Caki2 (cell line): ENCODE results near the gene GRIK4. TPM values are rescaled to one million over a fixed set of nuclear protein-coding genes. Genes with fewer than 3 reads are reported as not detected.
"Not testable (repeated sequence)": the region's sequence is repeated elsewhere in the genome, so short reads cannot be mapped to it uniquely, and the experiment has no call there.

Source experiments
- DNase-seq: peaks from one replicate; pipeline ENCODE4 v3.0.0-alpha.2; 2015; ENCODE audit warnings: low read depth
- in situ Hi-C: cut with HindIII; loops from 2 replicates; pipeline ENCODE4 v1.10.0; 2016; ENCODE audit warnings: low sequenced_read_pairs, low pct_unique_long_range_greater_than_20kb, mixed read lengths
- total RNA-seq: library from RNA; depleted of rRNA; stranded (reverse); fragments of >200 nt; shearing (Covaris generic); gene quantifications from 2 replicates; pipeline ENCODE4 v1.2.3, GENCODE V29; 2014; ENCODE audit warnings: low replicate concordance

GRIK4 gene
- total RNA-seq, 1 experiment from 2014 or later, result not detected

DNA sequence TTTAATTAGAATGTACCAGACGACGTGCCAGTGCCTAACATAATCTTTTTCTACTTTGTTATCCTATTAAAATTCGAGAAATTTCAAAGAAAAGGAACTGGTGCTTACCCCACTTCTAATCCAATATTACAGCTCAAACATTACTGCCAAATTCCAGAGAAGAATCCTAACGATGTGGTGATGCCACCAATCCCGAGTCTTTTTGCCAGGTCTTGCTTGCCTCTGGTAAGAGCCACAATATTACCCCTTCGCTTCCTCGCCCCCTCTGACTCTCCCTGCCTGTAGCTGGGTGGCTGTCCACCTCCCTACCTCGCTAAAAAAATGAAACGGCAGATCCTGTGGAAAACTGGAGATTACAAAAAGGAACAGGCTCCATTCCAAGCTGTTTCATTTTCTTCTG, 462.9 kb downstream of the GRIK4 start:
- in situ Hi-C loops, result no loop called here
- no peak for DNase-seq

DNA sequence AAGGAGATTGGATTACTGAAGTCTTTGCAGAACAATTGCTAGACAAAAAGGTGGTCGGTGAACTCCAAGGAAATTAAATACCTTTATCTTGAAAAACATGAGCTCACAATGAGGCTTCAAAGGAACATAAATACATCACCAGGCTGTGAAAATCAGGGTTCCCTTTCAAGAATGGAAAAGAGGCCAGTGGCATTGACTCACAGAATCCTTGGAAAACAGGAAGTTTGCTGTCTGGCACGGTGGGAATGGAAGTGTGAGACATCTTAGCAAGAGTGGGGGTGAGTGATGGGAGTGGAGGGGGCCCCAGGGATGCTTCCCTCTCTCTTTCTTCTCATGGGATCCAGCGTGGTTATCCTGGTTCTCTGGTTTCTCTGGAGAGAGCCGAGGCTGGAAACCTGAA, 463.4 kb downstream of the GRIK4 start:
- in situ Hi-C loops, result no loop called here
- no peak for DNase-seq

DNA sequence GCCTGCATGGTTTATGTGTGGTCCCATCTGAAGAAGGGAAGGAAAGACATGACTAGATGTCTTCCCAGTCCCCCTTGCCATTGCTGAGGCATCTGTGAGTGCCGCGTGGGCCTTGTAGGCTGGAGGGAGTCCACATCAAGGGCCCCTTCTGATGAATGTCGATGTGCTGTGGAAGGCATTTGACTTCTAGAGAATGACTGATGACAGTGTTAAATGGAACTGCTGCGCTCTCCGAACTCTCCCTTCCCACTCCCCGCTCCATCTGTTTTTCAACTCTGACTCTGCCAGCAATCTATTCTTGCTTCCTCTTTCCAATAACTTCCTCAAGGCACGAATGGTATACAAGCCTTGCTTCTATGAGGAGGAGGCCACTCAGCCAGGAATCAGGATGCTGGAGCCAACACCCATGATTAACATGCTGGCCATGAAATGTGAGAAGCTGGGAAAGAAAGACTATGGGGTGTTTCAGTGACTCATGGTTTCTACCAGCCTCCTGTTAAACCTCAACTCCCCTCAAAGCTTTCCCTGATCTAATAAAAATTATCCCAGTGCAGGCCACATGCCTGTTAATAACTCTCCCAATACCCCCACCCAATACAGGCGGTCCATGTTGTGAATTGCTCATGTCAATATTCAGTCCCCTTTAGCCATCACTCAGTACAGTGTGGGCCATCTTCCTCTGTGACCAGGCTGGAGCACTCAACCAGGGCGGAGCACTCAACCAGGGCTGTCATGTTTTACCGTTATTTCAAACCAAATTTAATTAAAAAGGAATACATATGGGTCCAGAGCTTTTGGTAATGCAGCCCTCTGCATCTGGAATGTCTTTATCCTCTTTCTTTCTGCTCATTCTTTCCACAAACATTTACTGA, 466.0 kb downstream of the GRIK4 start:
- no peak for DNase-seq
- in situ Hi-C loops, result no loop called here

DNA sequence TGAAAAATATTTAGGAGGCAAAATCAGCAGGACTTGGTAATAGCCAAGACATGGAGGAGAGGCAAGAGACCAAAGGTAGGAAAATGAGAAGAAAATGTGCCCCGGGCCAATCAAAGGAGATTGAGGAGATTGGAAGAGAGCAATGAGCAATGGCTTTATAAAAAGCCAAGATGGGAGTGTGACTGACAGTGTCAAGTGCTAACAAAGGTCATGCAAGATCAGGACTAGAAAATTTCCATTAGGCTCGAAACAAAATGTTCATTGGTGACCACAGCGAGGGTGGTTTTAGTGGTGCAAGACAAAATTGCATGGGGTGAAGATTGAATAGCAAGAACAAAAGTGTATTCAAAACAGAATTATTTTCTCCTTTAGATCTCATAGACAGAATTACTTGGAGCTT, 467.2 kb downstream of the GRIK4 start:
- in situ Hi-C loops, result no loop called here
- no peak for DNase-seq

DNA sequence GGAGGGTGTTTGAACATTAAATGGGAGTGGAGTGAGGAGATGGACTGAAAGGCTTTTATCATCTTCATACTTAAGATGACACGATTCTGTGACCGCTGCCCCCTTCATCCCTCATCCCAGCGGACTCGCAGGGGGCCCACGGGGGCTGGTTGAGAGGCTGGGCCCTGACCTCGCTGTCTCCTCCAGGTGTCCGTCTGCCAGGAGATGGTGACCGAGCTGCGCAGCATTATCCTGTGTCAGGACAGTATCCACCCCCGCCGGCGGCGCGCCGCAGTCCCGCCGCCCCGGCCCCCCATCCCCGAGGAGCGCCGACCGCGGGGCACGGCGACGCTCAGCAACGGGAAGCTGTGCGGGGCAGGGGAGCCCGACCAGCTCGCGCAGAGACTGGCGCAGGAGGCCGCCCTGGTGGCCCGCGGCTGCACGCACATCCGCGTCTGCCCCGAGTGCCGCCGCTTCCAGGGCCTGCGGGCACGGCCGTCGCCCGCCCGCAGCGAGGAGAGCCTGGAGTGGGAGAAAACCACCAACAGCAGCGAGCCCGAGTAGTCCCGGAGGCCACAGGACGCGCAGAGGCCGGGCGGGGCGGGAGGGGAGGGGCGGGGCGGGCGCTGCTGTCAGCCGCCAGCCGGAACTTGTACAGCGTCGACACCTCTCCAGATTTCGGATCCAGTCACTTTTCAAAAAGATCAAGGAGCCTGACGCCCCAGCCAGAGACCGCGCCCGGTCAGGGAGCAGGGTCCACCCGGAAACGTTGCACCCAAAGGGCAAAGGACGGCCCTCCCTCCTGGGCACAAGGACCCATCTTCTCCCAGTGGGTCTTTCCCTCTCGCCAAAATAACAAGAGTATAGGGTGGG, 474.4 kb downstream of the GRIK4 start:
- in situ Hi-C loops, result no loop called here
- DNase-seq, result peak; percentile 45

DNA sequence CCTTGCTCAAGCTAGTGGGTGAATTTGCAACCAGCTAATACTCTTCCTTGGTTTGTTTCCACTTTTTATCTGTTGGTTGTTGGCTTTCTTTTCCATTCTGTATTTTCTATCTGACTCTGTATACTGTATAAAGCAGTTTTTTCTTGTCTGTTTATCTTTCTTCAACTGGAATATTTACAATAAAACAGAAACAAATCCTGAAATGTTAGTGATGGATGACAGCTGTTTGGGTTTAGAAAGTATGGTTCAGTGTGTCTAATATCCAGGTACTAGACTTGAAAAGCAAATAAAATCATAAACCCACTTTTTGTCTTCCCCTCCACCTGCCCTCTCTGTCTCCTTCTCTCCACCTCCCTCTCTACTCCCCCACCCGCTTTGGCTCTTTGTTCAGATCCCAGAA, 477.1 kb downstream of the GRIK4 start:
- in situ Hi-C loops, result no loop called here
- no peak for DNase-seq

DNA sequence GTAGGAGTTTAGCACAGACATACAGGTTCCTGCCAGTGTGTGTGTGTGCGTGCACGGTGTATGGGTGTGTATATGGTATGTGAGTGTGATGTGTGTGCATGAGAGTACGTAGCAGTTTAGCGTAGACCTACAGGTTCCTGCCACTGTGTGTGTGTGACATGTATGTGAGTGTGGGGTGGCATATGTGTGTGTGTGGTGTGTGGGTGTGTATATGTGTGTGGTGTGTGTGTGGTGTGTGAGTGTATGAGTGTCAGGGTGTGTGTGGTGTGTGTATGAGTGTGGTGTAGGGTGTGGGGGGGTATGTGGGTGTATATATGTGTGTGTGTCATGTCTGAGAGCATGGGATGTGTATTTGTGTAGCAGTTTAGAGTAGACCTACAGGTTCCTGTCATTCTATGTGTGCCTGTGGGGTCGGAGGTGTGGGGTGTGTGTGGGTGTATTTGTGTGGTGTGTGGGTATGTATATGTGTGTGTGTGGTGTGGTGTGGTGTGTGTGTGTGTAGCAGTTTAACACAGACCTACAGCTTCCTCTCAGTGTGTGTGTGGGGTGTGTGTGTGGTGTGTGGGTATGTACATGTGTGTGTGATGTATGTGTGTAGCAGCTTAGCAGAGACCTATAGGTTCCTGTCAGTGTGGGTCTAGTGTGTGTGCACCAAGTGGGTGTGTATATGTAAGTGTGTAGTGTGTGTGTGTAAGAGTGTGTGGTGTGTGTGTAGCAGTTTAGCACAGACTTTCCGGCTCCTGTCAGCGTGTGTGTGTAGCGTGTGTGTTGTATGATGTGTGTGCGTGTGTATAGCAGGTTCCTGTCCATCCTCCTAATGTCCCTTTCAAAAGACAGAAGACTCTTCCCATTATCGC, 480.5 kb downstream of the GRIK4 start:
- in situ Hi-C loops, result no loop called here
- DNase-seq, result no peak

DNA sequence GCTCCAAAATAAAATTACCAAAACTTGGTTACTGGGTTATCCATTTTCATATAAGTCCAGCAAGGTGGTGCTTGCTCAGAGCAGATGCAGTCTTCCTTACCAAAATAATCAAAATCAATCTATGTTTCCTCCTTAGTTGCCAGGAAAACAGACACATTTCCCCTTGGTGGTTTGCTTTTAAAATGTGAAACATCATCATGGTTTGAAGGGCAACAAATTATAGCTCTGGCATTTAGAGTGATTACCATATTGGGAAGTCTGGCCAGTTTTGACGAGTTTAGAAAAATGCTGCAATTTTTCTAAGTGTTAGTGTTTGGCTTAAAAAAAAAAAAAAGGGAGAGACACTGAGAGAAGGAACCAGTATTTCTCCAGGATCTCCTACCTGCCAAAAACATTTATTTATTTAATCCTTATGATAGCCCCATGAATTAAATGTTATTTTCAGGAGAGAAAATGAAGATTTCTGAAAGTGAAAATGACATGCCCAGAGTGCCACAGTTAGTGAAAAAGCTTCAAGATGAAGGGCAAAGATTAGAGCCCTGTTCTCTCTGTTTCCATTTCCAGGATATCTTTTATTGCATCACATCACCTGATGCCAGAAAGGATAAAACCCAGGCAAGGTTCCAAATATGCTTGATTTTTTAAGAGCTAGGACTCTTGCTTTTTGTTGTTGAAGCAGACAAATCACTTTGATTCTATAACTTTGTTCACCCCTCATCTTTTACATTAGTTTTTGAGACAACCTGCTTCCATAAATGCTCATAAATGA, 482.7 kb downstream of the GRIK4 start:
- in situ Hi-C loops, result no loop called here
- no peak for DNase-seq

DNA sequence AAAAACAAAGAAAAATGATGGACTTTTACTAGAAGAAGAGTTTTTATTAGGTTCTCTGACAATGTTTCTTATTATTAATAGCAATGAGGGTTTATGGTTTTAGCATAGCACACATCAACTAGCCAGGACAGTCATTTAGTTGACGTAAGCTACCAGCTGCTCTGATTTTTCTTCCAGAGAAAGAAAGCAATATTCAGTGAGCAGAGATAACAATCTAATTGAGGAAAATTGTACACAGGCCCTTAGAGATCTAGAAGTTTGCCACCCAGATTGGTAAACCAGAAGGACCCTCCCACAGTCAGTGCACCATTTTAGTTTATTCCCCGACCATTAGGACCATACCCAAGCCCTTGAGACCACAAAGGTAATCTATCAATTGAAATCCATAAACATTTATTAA, 483.6 kb downstream of the GRIK4 start:
- in situ Hi-C loops, result no loop called here
- no peak for DNase-seq

DNA sequence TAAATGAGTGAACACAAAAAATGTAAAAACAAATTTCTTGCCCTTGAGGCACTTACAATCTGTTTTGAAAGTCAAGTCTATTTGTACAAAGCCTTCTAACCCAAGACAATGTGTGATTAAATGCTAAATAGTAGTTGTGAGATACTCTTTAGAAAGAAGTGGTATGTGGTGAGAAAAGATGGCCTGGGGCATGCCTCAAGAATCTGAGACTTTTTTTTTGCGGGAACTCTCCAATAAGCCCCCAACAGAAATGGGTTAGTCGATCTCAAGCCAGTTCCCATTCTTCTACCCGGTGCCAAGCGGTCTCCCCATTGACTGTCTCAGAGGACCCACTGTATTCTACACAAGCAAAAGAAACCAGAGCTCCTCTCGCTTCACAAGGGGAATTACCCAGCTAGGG, 485.4 kb downstream of the GRIK4 start:
- in situ Hi-C loops, result no loop called here

DNA sequence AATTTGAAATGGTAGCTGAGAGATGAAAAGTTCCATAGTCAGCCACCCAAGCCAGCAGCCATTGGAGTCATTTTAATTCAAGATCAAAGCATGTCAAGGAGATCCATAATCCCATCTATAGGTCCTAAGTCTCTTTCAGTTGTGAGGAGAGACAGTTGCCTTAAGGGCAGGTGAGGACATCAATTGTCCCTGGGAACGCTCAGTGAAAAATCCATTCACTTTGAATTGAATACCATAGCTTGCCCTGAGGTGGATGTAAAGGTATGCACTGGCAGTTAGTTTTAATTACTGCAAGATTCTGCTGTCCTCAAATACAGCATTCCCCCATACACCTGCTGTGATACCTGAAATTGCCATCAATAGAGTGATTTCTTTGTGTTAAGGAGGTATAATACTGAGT, 487.0 kb downstream of the GRIK4 start:
- in situ Hi-C loops, result no loop called here
- no peak for DNase-seq

More for the DNA sequence above, 485.4 kb downstream of the GRIK4 start:
- no peak for DNase-seq

DNA sequence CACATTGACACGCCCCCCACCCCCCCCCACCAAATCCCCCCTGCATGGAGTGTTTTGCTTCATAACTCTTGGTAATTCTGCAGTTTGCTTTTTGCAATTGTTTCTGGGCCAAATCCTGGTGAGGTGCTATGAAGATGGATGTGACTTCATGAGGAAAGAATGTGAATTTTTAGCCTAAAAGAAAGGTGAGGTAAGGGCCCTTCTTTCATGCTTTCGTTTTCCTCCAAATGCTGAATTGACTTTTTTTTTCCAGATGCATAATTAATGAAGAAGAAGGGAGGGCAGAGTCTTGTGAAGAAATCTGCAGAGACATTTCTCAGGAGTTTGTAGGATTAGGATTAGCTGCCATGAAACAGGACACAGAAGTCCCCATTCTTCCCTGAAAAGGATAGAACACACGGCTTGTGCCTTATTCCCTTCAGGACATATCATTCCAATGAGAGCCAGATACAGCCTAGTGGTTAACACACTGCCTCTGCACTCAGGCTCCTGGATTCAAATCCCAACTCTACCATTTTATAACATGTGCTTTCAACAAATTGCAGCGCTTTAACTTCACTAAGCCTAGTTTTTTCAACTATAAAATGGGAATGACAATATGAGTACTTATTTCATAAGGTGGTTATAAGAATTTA, 492.8 kb downstream of the GRIK4 start:
- in situ Hi-C loops, result no loop called here
- no peak for DNase-seq

DNA sequence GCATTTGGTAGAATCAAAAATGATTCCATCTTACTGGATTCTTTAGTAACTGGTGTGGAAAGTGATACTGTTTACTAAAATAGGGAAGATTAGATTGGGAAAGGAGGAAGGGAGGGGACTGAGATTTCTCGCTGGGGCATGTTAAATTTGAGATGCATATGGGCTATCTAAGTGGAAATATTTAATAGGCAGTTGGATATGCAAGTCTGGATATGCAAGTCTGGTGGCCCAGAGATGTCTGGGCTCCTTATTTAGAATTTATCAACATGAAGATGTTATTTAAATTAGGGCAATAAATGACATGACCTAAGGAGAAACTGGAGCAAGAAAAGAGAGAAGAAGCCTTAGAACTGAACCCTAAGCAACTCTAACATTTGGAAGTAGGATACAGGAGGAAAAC, 495.4 kb downstream of the GRIK4 start:
- DNase-seq, result no peak
- in situ Hi-C loops, result no loop called here

DNA sequence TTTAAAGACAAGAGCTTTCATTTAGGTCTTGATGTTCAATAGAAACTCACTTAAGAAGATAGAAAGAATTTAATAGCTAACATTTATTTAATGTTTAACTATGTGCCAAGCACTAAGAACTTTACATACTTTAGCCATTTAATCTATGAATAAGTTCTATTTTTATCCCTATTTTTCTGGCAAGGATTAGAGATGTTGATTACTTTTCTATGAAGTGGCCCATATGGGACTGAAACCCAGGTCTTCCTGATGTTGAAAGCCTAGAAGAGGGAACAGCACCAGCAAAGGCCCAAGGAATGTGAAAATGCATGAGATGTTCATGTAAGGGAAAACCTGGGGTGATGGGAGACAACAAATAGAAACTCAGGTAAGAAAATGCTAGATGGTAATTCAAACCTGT, 497.0 kb downstream of the GRIK4 start:
- in situ Hi-C loops, result no loop called here
- DNase-seq, result no peak

DNA sequence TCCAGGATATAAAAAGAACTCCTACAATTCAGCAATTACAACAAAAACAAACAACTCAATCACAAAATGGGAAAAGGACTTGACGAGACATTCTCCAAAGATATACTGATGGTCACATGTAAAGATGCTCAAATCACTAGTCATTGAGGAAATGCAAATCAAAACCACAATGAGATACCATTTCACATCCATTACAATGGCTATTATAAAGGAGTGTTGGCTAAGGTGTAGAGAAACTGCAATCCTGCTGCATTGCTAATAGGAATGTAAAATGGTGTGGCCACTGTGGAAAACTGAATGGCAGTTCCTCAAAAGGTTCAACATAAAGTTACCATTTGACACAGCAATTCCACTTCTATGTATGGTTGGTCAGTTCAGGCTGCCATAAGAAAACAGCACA, 500.5 kb downstream of the GRIK4 start:
- no peak for DNase-seq
- in situ Hi-C loops, result no loop called here

DNA sequence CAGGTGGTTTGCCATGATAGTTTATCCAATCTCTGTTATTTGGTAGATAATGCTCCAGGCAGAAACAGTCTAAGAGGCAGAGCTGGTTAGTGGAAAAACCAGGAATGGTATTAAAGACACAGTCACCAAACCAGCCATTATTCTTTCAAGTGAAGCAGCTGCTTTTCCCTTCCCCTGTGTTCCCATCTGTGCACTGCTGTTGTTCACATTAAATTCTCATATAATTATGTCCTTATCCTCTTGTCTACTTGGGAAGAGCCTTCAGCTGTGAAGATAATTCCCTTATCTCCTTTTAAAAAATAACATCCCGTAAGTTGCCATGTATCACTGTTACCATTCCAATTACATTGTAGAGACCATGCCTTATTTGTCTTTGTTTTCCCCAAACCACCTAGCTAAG, 507.2 kb downstream of the GRIK4 start:
- no peak for DNase-seq
- in situ Hi-C loops, result no loop called here

DNA sequence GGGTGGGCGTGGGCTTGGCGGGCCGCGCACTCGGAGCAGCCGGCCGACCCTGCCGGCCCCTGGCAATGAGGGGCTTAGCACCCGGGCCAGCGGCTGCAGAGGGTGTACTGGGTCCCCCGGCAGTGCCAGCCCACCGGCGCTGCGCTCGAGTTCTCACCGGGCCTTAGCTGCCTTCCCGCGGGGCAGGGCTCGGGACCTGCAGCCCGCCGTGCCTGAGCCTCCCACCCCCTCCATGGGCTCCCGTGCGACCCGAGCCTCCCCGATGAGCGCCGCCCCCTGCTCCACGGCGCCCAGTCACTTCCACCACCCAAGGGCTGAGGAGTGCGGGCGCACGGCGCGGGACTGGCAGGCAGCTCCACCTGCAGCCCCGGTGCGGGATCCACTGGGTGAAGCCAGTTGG, 510.2 kb downstream of the GRIK4 start:
- in situ Hi-C loops, DNase-seq: not testable (repeated sequence)
